T-helper 2 cell treated with Interferon-gamma antibody and Interleukin-4, amounts not matched to agents 5 μg/mL and 100 μg/mL, for 36 hours (primary cell): Measurements from ENCODE around the gene DVL2.

Experiments used
- DNase-seq: peaks from one replicate; pipeline ENCODE4 v3.0.0; 2021; ENCODE audit warnings: low spot score
- H3K27ac Mint-ChIP-seq: one replicate; pipeline ENCODE4 v1.8.0; 2021; ENCODE audit warnings: mild to moderate bottlenecking, mixed read lengths
- H3K27me3 Mint-ChIP-seq: one replicate; pipeline ENCODE4 v1.8.0; 2021; ENCODE audit warnings: low read depth, mixed read lengths
- H3K36me3 Mint-ChIP-seq: one replicate; pipeline ENCODE4 v1.8.0; 2021; ENCODE audit warnings: low read depth, mixed read lengths
- H3K4me1 Mint-ChIP-seq: one replicate; pipeline ENCODE4 v1.8.0; 2021; ENCODE audit warnings: low read depth, mixed read lengths
- H3K4me3 Mint-ChIP-seq: one replicate; pipeline ENCODE4 v1.8.0; 2022; ENCODE audit warnings: mild to moderate bottlenecking, moderate library complexity, mixed read lengths
- H3K9me3 Mint-ChIP-seq: one replicate; pipeline ENCODE4 v1.8.0; 2021; ENCODE audit warnings: mixed read lengths

DVL2 gene

DNA sequence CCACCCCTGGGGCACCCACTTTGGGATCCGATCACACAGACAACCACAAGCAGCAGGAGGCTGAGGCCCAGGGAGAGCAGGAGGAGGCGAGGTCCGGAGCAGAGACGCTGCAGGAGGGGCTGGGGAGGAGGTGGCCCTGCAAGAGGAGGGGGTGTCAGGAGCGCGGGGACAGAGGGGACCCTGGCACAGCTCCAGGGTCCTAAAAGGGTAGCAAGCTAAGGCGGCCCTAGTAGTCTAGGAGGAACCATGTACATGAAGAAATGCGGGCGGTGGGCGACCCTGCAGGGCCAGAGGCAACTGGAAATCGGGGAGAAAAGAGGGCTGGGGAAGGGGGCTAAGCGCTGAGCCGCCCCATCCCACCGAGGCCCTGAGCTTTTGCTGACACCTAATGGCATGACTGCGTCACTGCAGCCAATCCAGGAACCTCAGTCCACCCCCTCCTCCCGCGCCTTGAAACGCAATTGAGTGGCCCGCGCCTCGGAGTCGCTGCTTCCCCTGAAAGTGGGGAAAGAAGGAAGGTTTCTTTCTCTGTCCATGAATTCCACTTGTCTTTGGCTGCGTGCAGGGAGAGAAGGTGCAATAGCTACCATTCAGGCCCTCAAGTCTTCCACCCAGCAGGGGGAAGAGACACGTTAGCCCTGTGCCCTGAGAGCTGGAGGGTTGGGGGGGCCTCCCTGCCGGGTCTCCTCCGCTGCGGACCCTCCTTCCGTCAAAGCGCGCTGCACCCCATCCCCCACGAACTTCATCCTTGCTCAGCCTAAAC, 56.9 kb downstream of the DVL2 start:
- DNase-seq: peak; percentile 55
- Mint-ChIP-seq H3K9me3 (no peaks in the 10 kb centered on the region), H3K4me1 (peaks cover 11% of the 10 kb centered on the region), H3K27me3 (peaks cover 19% of the 10 kb centered on the region), H3K4me3 (peak overlapping the region; percentile 67), H3K36me3 (no peaks in the 10 kb centered on the region), H3K27ac (no peak overlapping the region)

DNA sequence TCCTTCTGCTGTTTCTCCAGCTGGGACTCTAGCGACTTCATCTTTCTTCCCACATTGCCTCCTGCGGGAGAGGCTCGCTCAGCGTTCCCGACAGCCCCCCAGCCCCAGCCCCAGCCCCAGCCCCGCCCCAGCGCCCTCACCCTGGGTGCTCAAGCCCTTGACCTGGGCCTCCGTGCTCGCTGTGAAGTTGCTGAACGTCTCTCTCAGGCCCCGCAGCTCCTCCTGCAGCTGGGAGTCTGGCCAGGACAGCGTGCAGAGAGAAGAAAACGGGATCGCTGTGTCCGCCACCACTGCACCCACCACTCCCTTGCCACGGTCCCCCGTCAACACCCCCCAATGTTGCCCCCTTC, 57.5 kb downstream of the DVL2 start:
- no peak overlapping the region for H3K27ac Mint-ChIP-seq
- no peak overlapping the region for H3K4me3 Mint-ChIP-seq
- peaks cover 11% of the 10 kb centered on the region for H3K4me1 Mint-ChIP-seq
- H3K9me3 Mint-ChIP-seq: no peaks in the 10 kb centered on the region
- DNase-seq: no peak
- H3K36me3 Mint-ChIP-seq: no peaks in the 10 kb centered on the region
- H3K27me3 Mint-ChIP-seq: peaks cover 21% of the 10 kb centered on the region

DNA sequence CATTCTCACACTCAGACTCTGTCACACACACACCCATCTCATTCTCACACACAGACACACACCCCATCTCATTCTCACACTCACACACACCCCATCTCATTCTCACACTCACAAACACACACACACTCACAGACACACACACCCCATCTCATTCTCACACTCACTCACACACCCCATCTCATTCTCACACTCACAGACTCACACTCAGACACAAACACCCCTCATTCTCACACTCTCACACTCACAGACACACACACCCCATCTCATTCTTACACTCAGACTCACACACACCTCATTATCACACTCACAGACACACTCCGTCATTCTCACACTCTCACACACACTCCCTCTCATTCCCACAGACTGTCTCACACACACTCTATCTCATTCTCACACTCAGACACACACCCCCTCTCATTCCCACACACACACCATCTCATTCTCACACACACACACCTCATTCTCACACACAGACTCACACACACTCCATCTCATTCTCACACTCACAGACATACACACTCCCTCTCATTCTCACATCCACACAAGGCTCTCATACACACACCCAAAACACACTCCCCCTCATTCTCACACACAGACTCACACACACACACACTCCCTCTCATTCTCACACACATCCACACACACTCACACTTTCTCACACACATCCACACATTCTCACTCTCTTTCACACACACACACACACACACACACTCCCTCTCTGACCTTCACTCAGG, 58.0 kb downstream of the DVL2 start:
- Mint-ChIP-seq H3K27ac (no peak overlapping the region), H3K9me3 (no peaks in the 10 kb centered on the region), H3K36me3 (no peaks in the 10 kb centered on the region), H3K4me1 (peaks cover 11% of the 10 kb centered on the region), H3K4me3 (no peak overlapping the region), H3K27me3 (peaks cover 21% of the 10 kb centered on the region)
- DNase-seq: no peak
